ENCODE measurements around the gene SH2D3C. TPM values are rescaled to one million over a fixed set of nuclear protein-coding genes. Genes with fewer than 3 reads are reported as not detected.

SH2D3C gene
- total RNA-seq, 1 experiment from 2014 or later: not detected

GRCh38 chr9:127714951-127715469 is 63.5 kb downstream of the SH2D3C start:
- Mint-ChIP-seq H3K4me3 (ENCODE audit: unreplicated experiment) (peak overlapping the region; percentile 79), H3K27me3 (ENCODE audit: insufficient read depth, unreplicated experiment) (no peaks in the 10 kb centered on the region), H3K27ac (ENCODE audit: low read depth, unreplicated experiment) (peak overlapping the region; percentile 81), H3K36me3 (ENCODE audit: insufficient read depth, unreplicated experiment) (no peaks in the 10 kb centered on the region), H3K4me1 (ENCODE audit: insufficient read depth, unreplicated experiment) (peaks cover 11% of the 10 kb centered on the region), H3K9me3 (ENCODE audit: unreplicated experiment) (no peaks in the 10 kb centered on the region)
- ChIA-PET POLR2A (interaction anchor here (0.6 to 2.9 kb wide), 19 partner anchors 8 to 291 kb away, joined by 3 to 14 read pairs (median 4); partner anchors contain the start of genes CDK9, CFAP157, FPGS and LRSAM1), CTCF (interaction anchor here (1.7 kb wide), 1 partner anchor 20 kb away, joined by 10 read pairs; the partner anchor contains the start of gene TOR2A)
- no peak for DNase-seq (ENCODE audit: unreplicated experiment)
- no peak for TF ChIP-seq CTCF (IDR thresholded peaks at IDR 0.05; ENCODE audit: unreplicated experiment)
- TSS peak; percentile 42 for BruUV-seq (replicated peaks)
- intact Hi-C loops (cut with micrococcal nuclease): no loop called here

GRCh38 chr9:127714020-127714750 is 64.3 kb downstream of the SH2D3C start:
- CTCF ChIA-PET: interaction anchor here (0.6 to 0.8 kb wide), 2 partner anchors 21 to 152 kb away, joined by 3 read pairs; partner anchors contain the start of gene TOR2A
- TF ChIP-seq CTCF (IDR thresholded peaks at IDR 0.05; ENCODE audit: unreplicated experiment): no peak
- H3K27ac Mint-ChIP-seq (ENCODE audit: low read depth, unreplicated experiment): peak overlapping the region; percentile 81
- no peaks in the 10 kb centered on the region for H3K9me3 Mint-ChIP-seq (ENCODE audit: unreplicated experiment)
- no TSS peak for BruUV-seq (replicated peaks)
- no peak for DNase-seq (ENCODE audit: unreplicated experiment)
- no peaks in the 10 kb centered on the region for H3K36me3 Mint-ChIP-seq (ENCODE audit: insufficient read depth, unreplicated experiment)
- H3K4me3 Mint-ChIP-seq (ENCODE audit: unreplicated experiment): peak overlapping the region; percentile 79
- H3K27me3 Mint-ChIP-seq (ENCODE audit: insufficient read depth, unreplicated experiment): no peaks in the 10 kb centered on the region
- intact Hi-C loops (cut with micrococcal nuclease): no loop called here
- POLR2A ChIA-PET: interaction anchor here (0.6 to 2.9 kb wide), 7 partner anchors 11 to 263 kb away, joined by 3 to 14 read pairs (median 4); partner anchors contain the start of genes LRSAM1 and RPL12
- H3K4me1 Mint-ChIP-seq (ENCODE audit: insufficient read depth, unreplicated experiment): peaks cover 7% of the 10 kb centered on the region

- no peak overlapping the region for H3K27ac Mint-ChIP-seq (ENCODE audit: low read depth, unreplicated experiment)
- intact Hi-C loops (cut with micrococcal nuclease): no loop called here
- ChIA-PET POLR2A (no interaction called here), CTCF (no interaction called here)
- no peaks in the 10 kb centered on the region for H3K36me3 Mint-ChIP-seq (ENCODE audit: insufficient read depth, unreplicated experiment)
- TF ChIP-seq CTCF (IDR thresholded peaks at IDR 0.05; ENCODE audit: unreplicated experiment): no peak
- no peaks in the 10 kb centered on the region for H3K27me3 Mint-ChIP-seq (ENCODE audit: insufficient read depth, unreplicated experiment)
- H3K4me1 Mint-ChIP-seq (ENCODE audit: insufficient read depth, unreplicated experiment): peaks cover 7% of the 10 kb centered on the region
- no peak overlapping the region for H3K4me3 Mint-ChIP-seq (ENCODE audit: unreplicated experiment)
- no peak for DNase-seq (ENCODE audit: unreplicated experiment)
- no TSS peak for BruUV-seq (replicated peaks)
- H3K9me3 Mint-ChIP-seq (ENCODE audit: unreplicated experiment): no peaks in the 10 kb centered on the region
These were observed 65.6 kb downstream of the SH2D3C start for GRCh38 chr9:127712867-127713266.

- CTCF ChIA-PET: no interaction called here
- intact Hi-C loops (cut with micrococcal nuclease): no loop called here
These were observed 66.1 kb downstream of the SH2D3C start for GRCh38 chr9:127712371-127712770.

More at GRCh38 chr9:127712371-127712770, 66.1 kb downstream of the SH2D3C start:
- Mint-ChIP-seq H3K27me3 (ENCODE audit: insufficient read depth, unreplicated experiment) (no peaks in the 10 kb centered on the region), H3K36me3 (ENCODE audit: insufficient read depth, unreplicated experiment) (no peaks in the 10 kb centered on the region), H3K4me1 (ENCODE audit: insufficient read depth, unreplicated experiment) (peaks cover 7% of the 10 kb centered on the region), H3K27ac (ENCODE audit: low read depth, unreplicated experiment) (no peak overlapping the region), H3K4me3 (ENCODE audit: unreplicated experiment) (no peak overlapping the region), H3K9me3 (ENCODE audit: unreplicated experiment) (no peaks in the 10 kb centered on the region)
- TF ChIP-seq CTCF (IDR thresholded peaks at IDR 0.05; ENCODE audit: unreplicated experiment): no peak
- POLR2A ChIA-PET: no interaction called here
- no TSS peak for BruUV-seq (replicated peaks)
- DNase-seq (ENCODE audit: unreplicated experiment): no peak
